NCI-H2196 treated with DMSO at 0.1 percent for 48 hours (cell line): Measurements from ENCODE around the gene TIMM17A.

ENCODE experiments used
- DNase-seq: peaks from one replicate; lab custom pipeline; 2025; ENCODE audit not compliant: unreplicated experiment; lab: John Stamatoyannopoulos, UW

The TIMM17A gene

DNA sequence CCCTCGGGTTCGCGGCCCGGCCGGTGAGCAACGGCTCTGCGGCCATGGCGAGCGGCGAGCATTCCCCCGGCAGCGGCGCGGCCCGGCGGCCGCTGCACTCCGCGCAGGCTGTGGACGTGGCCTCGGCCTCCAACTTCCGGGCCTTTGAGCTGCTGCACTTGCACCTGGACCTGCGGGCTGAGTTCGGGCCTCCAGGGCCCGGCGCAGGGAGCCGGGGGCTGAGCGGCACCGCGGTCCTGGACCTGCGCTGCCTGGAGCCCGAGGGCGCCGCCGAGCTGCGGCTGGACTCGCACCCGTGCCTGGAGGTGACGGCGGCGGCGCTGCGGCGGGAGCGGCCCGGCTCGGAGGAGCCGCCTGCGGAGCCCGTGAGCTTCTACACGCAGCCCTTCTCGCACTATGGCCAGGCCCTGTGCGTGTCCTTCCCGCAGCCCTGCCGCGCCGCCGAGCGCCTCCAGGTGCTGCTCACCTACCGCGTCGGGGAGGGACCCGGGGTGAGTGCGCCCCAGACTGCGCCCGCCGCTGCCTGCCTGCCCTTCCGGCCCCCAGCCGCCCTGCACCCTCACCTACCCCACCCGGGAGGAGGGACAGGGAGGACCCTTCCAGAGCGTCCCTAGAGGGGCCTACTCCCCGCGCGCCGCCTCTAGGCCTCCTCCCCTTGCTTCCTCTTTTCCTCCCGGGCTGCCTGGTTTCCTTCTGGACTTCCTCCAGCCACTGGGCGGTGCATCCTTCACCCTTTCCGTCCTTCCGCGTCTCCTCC lies 27.5 kb downstream of the TIMM17A start, which contains the start of gene RNPEP:
Gene RNPEP (plus strand): TSS at position 26 of the 757 bp plus-strand sequence. CDS start 19 bp downstream, at position 45.
- peak; percentile 61 for DNase-seq

- DNase-seq: no peak
Measured at GRCh38 chr1:201983380-201983805, 28.1 kb downstream of the TIMM17A start.

DNA sequence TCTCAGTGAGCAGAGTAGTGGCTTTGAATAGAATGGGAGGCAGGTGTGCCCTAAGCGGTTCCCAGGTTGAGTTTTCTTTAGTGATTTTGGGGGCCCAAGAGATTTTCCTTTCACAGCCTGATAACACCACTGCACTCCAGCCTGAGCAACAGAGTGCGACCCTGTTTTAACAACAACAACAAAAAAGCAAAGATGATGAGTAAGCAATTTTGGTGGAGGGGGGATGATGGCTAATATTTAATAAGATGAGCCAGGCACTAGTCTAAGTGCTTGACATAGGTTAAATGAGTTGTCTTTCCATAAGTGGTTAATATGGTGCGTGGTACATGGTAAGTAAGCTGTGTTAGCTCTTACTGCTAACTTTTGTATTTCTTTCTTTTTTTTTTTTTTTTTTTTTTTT lies 29.1 kb downstream of the TIMM17A start:
- DNase-seq: no peak

- no peak for DNase-seq
Measured at GRCh38 chr1:201985355-201985754, 30.1 kb downstream of the TIMM17A start.

DNA sequence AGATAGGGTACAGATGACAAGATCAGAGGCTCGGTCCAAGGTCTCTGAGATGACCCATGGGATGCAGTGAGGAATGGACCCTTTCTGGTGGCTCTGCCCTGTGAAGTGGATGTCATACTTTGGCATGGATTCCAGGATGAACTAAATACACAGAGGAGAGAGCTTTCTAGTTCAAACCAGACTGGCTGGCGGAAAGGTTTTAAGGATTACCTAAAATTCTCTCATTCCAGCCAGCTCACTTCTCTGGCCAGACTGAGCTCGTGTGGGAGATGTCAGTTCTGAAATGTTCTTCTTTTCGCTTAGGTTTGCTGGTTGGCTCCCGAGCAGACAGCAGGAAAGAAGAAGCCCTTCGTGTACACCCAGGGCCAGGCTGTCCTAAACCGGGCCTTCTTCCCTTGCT lies 33.3 kb downstream of the TIMM17A start:
- DNase-seq: no peak

DNA sequence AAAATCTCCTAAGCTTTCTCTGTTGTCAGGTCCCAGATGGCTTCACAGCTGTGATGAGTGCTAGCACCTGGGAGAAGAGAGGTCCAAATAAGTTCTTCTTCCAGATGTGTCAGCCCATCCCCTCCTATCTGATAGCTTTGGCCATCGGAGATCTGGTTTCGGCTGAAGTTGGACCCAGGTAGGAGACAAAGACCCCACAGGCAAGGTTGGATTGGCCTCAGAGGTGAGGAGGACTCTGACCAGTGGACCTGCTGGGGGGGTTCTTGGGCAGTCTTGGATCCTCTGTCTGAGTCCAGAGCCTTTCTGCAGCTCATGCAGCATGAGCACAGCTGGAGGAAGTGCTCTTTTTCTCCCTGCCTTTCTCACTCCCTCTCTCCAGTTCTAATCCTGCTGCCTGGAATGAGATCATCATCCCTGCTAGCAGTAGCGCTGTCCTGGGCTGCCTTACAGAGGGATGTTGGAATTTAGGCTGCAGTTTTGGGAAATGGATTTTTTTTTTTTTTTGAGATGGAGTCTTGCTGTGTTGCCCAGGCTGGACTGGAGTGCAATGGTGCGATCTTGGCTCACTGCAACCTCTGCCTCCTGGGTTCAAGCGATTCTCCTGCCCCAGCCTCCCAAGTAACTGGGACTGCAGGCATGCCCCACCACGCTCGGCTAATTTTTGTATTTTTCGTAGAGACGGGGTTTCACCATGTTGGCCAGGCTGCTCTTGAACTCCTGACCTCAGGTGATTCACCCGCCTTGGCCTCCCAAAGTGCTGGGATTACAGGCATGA lies 34.2 kb downstream of the TIMM17A start:
- DNase-seq: no peak

DNA sequence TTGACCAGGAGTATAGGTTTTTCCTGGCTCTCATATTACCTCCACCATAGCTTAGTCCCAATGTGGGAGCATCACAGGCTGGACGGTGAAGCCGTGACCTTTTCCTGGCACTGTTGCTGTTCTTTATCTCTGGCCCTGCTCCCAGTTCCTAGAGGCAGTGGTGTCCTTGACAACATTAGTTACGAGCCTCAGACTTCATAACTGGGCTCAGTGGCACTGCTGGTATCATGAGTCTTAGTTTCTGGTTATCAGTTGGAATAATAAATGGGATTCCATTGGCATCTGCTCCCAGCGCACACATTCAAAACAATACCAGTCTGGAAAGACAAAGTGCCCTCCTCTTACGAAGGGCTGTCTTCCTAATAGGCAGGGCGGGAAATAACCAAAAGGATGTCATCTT lies 35.1 kb downstream of the TIMM17A start:
- DNase-seq: no peak

DNA sequence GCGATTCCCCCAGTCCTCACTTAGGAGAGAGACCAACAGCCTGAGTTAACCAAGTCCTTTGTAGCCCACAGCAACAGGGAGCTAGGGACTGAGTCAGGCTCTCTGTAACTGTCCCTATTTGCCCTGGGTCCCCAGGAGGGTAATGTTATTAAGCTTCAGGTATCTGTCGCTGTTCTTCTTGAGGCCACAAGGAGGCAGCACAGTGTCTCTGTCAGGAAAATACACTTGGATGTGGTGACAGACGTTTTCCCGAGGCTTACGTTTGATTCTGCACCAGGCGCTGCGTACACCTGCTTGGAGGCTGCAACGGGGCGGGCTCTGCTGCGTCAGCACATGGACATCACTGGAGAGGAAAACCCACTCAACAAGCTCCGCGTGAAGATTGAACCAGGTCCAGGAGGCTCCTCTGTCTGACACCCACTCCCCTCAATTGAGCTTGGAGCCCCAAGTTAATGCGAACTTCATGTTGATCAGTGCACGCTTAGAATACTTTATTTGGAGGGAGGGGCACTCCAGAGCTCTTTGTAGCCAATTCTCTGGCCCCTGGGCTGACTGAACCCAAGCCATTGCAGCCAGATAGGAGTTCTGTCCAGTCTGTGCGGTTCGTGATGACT lies 44.4 kb downstream of the TIMM17A start:
- DNase-seq: peak; percentile 83

DNA sequence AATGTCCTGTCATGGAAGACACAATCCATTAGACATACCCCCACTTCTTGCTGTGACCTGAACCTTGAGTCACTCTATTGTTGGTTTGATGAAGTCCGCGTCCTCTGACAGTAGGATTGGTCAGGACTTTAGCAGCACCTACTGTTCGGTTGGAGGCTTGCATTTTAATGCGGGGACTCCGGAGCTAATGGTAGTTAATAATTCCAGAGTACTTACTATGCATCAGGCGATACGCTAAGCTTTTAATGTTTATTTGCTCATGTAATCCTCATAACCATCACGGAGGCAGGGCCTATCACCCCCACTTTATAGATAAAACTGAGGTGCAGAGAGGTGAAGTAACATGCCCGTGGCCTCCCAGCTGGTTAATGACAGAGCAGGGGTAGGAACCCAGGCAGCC lies 47.2 kb downstream of the TIMM17A start:
- DNase-seq: no peak

GRCh38 chr1:202004711-202005110 lies 49.4 kb downstream of the TIMM17A start:
- DNase-seq: no peak

GRCh38 chr1:202005958-202006357 lies 50.7 kb downstream of the TIMM17A start:
- DNase-seq: no peak

DNA sequence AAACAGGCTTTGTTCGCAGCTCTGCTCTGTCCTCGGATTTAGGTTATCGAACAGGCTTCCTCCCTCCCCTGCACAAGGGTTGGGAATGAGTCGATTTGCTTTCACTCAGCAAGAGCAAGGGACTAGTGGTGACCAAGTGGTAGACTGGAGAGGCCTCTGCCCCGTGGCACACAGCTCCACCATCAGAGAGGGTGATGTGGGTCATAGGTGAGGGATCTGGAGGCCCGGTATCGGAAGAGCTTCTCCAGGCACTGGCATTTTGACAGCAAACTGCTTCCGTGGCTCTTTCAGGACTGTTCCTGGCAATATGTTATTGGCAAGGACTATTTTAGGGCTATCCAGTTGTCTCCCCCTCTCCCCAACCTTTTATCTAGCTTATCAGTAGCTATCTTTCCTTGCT lies 52.0 kb downstream of the TIMM17A start:
- DNase-seq: no peak

DNA sequence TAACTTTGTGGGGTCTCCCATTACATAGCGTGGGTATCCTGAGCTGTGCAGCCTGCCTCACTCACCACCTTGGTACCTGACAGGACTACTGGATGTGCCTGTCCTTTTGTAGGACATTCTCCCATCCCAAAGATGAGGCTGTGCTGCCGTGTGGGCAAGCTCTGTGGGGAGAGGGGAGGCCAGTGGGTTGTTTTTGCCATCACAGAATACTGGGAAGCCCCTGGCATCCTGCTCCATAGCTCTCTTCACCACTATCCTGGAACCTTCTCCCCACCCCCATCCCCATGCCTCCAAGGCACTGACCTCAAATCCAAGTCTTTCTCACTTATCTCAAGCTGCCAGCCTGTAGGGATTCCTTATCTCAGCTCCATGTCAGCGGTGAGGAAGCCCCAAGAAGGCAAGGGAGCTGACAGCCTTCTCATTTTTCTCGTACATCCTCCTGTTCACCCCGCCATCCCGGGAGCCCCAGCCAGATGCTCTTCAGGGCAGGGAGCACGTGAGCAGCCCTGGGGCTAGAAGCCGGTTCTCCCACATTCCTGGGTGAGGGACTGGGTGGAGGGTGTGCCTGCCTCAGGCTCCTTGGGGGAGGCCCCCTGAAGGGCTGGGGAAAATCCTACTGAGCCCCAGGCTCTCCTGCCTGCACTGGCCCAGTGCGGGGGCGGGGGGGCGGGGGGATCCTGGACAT lies 52.6 kb downstream of the TIMM17A start:
- DNase-seq: peak; percentile 19

DNA sequence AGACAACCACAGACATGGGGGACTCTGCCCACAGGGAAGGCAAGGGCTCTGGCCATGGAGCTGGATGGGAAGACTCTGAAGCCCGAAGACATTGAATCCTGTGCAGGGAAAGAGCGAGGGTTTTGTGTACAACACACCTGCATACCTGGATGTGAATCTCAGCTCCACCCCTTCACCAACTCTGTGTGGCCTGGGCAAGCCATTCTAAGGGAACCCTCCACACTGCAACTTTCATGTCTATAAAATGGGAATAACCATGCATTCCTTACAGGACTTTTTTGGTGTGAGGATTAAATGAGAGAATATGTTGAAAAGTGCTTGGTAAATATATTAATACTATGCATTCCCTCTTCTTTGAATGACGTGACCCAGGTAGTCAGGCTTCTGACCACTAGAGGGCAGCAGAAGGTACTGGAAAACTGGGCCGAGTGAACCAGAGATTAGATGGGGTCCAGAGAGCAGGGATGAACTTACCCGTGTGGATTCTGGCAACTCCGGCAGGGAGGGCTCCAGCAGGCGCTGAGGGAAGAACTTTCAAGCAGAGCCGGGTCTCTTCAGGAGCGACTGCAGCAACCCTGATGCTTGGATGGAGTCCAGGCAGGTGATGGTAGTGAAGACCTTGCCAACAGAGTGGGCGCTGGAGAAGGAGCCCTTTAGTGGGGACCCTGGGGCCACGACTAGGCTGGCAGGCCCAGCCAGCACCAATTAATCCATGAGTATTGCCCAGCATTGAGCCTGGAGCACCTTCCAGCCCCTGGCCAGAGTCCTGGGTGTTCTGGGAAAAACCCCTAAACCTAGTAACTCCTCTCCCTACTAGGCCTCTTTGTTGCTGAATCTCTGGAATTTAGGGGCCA lies 54.2 kb downstream of the TIMM17A start:
- peak; percentile 86 for DNase-seq

GRCh38 chr1:202010180-202011015 lies 55.1 kb downstream of the TIMM17A start, which contains the start of gene ELF3:
Gene ELF3, plus strand, starts transcription at chr1:202010587. Its CDS starts 550 bp downstream, at chr1:202011137.
- peak; percentile 97 for DNase-seq

GRCh38 chr1:202011994-202012393 lies 56.7 kb downstream of the TIMM17A start:
- DNase-seq: no peak

GRCh38 chr1:202012544-202013478 lies 57.5 kb downstream of the TIMM17A start:
- DNase-seq: no peak

DNA sequence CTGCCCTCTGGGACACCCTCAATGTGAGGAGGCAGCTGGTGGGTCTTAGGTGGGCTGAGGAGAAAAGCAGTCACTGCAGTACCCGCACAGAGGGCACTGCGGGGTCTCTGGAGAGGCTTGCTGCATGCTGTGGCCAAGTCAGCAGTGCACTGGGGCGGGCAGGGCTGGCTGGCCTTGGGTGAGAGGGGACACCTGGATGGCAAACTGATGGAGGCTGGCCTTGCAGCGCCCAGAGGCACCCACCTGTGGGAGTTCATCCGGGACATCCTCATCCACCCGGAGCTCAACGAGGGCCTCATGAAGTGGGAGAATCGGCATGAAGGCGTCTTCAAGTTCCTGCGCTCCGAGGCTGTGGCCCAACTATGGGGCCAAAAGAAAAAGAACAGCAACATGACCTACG lies 58.3 kb downstream of the TIMM17A start:
- DNase-seq: no peak
